ENCODE data around the gene PPP1R36.
"Not testable (repeated sequence)": the region's sequence is repeated elsewhere in the genome, so short reads cannot be mapped to it uniquely, and the experiment has no call there.

PPP1R36 gene, protein sequence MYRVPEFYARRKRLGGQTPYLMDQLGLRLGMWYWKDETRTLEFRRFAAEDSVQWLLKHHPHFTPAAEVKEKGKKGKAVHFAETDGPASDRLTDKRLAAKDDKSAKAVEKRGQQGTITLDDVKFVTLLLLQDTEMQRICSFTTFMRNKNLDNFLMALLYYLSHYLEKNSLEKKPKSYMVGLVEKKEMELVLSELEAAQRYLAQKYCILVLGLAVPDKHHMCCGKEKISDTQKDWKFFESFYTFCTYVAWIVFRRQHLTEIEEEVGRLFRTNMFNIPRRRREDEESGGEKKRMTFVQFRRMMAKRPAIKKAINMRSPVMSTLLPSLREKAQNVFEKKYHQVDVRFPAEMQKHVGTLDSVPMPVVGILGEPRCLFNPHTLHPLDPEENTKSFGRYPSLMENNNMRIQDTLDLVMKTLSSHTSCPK

DNA sequence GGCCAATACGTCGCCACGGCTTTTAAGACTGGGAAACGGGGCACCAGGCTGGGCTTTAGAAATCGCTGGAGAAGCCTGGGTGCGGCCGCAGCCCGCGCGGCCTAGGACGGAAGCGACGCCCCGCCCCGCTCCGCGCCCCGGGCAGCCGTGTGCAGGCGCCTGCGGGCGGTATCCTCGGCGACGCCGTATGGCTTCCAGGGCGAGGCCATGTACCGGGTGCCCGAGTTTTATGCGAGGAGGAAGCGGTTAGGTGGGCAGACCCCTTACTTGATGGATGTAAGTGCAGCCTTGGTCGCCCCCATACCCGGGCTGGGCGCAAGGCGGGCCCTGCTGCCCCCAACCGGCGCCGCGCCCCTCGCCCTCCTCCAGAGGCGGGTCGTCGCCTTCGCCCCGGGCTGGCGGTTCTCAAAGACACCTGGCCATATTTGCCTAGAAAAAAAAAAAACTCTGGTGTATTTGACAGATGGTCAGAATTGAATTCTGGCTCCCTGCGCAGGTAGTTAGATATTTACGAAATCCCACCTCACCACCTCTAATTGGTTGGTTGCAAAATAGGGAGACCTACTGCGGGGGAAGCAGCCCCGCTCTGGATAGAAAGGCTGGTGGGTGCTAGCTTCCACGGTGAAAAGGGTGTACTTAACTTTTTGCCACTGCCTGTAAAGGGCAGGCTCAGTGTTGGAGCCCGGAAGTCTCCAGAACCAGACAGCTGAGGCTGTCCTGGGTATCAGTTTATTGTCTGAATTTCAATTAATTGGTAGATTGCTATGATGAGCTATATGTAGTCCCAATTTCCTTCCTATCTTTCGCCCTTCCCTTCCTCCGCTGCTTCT, at the start of gene PPP1R36:
TSS of gene PPP1R36 (plus strand) at position 171 of the 830 bp plus-strand sequence. CDS start at position 208, 37 bp downstream.
- ATAC-seq, result peak; percentile 94 to 95

DNA sequence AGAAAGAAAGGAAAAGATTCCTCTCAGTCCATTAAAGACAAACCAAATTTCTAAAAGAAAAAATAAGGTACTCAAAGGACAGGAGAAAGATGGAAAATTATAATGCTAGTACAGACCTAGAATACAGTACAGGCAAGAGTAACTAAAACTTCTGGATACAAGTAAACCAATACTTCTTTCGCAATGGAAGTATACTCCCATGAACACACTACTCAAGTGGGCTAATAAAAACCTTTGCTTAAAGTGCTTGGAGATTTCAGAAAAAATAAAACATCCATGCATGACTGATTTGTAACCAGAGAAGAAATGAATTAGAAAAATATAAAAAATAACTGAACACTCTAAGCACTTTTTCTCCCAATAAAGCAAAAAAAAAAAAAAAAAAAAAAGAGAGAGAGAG, 49.7 kb upstream of the PPP1R36 start:
- no peak for ATAC-seq

DNA sequence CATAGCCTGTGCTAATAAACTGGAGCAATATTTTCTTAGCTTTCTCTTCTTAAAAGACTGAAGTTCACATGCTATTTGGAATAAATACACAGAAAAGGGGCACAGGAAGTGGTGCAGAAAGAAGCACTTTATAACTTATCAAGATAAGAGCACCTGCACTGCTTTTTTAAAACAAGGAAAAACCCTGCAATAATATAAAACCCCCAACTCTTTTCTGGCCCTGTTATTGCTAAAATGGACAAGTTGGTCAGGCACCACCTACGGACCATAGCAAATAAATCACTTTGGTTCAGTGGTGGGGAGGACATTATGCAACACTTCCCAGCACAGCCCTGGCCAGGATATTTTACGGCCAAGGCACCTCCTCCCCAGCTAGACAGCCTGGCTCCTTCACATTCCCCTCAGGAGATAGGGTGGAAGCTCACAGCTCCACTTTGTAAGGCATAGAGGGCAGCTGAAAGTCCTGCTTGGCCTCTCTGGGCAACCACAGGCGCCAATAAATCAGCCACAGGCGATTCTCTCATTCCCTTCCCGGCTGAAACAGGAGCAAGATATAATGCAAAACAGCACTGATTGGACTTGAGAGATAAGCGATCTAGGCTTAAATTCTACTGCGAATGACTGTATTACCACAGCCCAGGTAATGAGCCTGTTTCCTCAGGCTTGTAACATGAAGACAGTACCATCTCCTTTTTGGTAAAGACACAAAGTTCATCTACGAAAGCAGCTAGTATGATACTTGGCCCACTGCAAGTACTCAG, 48.2 kb upstream of the PPP1R36 start:
- ATAC-seq, result no peak

DNA sequence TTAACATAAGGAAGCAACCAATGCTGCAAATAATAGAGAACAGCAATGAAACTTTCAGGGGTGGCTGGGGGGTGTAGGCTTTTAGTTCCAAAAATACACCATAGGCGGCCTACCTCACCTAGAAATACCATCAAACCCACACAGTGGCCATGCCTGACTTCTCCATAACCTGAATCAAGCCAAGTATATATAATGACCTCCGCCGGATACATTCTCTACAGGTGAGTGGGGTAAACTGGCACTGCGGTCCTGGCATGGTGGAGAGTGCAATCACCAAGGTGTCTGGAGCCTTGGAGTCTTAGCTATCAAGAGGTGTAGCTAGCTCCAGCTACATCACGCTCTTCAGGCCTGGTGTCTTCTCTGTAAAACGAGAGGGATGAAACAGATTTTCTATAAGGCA, 47.3 kb upstream of the PPP1R36 start:
- no peak for ATAC-seq

DNA sequence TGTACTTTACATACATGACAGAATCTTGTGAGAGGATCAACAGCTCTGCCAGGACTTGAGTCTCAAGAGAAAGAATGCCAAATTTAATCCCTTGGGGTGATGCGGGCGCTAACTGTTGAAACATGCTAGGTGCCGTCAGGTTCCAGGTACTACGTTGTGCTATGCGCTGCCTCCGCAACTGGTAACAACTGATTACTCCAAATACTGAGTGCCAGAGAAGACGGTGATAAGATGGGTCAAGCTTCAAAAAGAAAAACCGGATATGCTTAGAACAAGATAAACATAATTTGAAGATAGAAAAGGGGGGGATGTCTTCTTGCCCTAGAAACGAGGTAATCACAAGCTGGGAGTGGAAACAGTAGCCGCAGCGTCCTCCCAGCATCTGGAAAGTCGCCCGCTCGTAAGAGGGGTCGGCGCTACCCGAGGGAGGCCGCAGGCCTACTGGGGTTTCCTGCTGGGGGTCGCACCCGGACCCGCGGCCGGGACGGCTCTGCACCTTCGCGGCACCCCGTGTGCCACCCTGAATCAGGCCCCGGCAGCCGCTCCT, 46.8 kb upstream of the PPP1R36 start:
- no peak for ATAC-seq

DNA sequence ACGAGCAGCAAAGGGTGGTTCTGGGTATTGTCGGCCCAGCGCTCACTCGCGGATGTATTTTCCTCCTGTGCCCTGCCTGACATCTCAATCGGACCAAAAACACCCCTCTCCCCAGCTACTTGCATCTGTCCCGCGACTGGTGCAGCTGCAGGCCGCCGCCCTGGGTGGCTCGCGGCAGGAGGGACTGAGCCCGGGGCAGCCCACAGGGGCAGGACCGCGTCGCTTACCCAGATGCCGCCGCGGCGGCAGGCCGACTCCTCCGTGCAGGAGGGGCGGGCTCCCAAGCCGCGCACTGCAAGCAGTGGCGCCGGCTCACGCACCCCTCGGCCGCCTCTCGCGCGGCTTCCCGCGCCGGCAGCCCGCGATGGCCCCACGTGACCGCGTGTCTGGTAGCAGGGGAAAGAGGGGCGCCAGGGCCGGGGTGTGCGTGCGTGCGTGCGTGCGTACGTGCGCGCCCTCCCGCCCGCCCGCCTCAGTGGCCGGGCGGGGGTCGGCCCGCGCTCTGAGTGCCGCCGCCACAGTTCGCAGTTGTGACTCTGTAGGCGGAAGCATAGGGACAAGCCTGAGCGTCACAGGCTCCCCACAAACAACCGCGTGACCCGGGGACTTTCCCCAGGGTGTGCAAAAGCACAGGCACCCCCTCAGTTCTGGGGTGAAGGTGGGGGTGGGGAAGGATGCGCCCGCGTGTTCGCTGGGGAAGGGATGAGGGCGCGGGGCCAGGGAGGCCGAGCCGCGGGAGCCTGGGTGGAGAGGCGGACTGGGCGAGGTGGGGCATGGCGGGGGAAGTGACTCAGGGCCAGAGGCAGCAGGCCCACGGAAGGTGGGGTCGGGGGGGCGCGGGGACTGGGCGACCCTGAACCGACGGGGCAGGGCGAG, 46.1 kb upstream of the PPP1R36 start, which contains the start of gene ZBTB25:
TSS of gene ZBTB25 (minus strand) at position 405 of the 876 bp plus-strand sequence. CDS start 13,305 bp downstream, outside the sequence.
- ATAC-seq, result peak; percentile 67 to 71

DNA sequence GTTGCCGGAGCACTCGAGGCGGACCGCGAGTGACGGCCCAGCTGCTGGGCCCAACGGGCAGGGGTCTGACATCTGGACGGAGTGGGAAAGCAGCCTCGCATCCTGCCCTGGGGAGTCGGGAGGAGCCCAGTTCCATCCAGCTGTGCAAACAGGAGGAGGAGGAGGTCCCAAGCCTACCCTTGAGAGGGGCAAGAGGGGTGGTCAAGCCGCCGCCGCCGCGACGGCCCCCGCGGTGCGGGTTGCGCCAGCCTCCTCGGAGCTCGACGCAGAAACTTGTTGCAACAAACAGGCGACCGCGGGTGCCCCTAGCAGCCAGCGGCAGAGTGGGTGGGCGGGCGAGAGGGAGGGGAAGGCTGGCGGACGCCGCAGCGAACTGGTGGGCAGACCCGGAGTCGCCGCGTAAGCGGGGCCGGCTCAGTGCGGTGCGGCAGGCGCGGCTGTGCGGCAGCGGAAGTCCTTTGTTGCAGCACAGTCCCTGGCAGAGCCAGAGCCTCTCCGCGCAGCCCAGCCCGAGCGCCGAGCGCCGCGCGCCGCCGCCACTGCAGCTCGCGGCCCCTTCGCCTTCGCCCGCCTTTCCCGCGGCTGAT, 45.4 kb upstream of the PPP1R36 start, which contains the start of gene ZBTB1:
TSS of gene ZBTB1 (plus strand) at position 461 of the 587 bp plus-strand sequence. CDS start 16,735 bp downstream, outside the sequence.
- ATAC-seq, result peak; percentile 41 to 45

DNA sequence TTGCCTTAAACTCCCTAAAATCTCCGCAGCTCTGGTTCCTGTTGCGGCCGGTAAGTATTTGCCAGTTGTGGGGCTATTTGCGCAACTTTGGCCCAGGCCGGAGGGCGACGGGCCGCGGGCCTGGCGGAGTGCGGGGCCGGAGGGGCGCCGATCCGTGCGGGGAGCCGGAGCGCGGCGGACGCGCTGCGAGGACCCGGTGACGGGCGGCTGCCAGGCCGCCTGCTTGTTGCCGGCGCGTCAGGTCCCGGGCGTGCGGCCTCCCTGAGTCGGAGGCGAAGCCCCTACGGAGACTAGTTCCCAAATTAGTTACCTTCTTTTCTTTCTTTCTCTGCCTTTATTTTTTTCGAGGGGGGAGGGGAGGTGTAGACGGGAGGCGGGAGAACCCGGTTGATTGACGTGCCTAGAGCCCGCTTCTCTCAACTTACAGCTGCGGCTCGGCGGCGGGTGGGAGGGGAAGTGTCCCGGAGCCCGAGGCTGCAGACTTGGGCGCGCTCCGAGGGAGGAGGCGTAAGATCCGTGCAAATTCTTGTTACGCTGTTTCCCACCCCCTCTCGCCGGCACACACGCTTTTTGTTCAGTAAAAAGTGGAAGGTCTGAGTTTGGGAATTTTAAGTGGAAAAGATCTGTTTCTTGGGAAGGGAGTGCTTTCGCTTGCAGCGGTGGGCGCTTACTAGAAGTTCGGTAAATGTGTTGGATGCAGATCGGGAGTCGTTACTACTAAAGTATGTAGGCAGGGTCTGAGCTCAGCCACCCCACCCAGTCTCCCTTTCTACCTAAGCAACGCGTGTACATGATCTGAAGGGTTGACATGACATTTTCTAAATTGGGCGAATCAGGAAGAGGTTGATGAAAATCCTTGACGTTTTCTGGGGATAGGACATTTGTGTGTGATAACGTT, 44.6 kb upstream of the PPP1R36 start:
- peak; percentile 16 to 23 for ATAC-seq

DNA sequence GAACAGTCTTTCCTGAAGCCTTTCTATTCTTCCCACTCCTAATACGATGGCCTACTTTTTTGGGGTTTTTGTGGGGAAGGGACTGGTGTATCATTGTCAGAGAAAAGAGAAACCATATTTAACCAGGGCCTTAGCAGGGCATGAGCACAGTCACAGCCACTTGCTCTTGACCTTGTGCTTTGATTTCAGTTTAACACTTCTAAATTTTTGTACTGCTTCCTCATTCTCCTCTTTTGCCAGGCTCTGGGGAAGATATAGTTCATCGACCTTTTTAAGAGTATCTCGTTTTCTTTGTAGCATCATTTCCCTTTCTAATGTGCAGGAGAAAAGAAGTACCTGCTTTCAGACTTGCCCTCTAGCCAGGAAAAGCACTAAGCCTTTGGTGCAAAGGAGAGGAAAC, 43.0 kb upstream of the PPP1R36 start:
- ATAC-seq, result no peak

DNA sequence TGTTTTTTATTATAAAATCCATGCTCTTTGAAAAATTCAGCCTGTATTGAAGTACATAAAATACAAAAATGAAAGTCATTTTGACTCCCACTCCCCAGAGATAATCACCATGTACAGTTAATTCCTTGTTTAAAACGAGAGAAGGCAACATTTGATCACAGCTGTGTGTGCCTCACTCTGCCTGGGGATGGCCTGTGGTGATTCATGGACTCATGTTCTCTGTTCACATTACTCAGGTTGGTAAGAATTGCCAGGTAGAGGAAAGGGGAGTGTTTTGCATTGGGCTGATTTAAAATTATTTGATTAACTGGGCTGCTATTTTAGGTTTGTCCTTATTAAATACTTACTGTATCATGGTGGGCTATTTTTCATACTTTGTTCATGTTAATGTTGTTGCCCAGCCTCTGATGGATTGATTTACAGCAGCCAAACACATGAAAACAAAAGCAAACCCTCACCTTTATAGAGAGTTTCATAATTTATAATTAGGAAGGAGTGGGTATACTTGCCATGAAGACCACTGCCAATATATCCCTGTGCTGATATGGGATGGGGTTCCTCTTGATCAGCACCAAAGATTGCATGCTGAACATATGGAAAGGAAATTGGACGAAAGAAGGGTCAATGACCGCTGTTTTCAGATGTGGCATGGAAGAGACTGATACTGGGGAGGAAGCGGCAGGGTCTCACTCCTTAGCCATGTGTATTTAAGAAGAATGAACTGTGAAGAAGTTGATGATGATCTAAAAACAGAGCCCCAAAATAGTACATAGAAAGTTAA, 42.2 kb upstream of the PPP1R36 start:
- ATAC-seq, result peak; percentile 7 to 13

DNA sequence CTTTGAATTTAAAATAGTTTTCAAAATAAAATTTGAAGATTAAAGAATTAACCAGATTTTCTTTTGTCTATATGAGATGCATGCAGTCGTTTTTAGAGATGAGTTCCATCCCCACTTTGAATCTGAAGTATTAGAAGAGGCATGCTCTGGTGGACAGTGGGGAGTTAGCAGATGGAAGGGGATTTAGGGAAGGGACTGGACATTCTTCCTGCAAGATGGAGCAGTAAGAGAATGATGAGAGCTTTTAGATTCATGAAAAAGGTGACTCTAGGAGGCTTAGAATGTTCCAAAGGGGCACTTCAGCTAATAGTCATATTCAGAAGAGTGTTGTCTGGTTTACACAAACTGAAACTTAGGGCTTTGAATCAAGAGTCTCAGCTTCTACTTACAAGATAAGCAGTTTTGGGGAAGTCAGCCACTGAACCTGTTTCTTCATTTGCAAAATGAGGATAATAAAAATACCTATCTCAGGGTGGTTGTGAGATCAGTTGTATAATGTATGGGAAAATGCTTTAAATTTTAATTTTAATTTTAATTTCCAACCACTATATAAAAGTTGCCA, 41.5 kb upstream of the PPP1R36 start:
- no peak for ATAC-seq

DNA sequence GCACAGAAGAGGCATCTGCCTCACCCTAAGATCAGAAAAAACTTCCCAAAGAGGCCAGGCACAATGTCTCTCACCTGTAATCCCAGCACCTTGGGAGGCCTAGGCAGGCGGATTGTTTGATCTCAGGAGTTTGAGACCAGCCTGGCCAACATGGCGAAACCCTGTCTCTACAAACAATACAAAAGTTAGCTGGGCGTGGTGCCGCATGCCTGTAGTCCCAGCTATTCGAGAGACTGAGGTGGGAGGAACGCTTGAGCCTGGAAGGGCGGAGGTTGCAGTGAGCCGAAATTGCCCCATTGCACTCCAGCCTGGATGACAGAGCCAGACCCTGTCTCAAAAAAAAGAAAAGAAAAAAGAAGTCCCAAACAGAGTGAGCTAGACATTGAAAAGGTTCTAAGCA, 40.7 kb upstream of the PPP1R36 start:
- ATAC-seq, result no peak

DNA sequence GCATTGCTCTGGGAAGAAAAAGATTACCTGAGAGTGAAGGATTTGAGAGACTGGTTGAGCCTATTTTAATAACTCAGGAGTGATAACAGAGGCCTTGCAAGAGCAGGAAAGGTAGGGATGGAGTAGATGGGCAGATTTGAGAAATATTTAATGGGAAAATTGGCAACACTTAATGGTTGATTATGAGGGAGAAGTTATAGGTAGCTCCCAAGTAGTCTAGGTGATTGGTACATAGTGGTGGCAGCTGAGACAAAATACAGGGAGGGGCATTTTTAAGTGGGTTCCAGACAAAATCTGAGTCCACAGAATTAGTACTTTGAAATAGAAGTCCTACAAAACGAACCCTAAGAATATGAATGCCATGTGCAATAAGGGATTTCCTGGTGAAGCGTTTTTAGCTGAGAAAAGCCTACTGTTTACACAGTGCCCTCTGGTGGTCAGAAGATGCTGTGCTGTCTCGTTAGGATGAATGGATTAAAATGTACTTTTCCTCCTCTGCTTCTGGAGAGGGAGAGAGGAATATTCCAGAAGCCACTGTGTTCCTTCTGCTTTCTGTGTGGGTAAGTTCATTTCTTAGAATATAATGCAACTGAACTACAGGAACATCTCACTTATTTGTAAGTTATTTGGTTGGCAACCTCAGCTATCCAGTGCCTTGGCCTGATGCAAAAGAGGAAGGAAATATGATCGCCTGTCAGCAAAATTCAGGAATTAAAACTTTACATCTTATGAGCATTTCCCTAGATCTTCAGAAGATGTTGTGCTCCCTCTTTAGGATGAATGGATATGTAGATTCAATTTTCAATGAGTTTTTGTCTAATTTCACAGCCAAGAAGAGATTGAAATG, 38.7 kb upstream of the PPP1R36 start:
- no peak for ATAC-seq

DNA sequence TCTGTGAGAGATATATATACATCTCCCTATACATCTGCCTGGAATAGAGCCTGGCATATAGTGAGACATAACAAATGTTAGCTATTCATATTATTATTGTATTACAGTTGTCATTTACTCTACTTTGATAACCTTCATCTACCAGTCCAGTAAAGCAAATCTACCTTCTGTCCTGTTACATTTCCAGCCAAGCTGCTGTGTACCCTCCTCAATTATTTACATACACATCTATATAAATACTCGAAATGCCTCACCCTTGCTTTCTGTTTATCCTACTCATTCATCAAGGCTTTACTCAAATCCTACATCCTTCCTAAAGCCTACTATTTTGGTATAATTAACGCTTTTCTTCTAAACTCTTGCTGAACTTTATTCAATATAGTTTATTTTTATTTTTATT, 36.5 kb upstream of the PPP1R36 start:
- no peak for ATAC-seq

DNA sequence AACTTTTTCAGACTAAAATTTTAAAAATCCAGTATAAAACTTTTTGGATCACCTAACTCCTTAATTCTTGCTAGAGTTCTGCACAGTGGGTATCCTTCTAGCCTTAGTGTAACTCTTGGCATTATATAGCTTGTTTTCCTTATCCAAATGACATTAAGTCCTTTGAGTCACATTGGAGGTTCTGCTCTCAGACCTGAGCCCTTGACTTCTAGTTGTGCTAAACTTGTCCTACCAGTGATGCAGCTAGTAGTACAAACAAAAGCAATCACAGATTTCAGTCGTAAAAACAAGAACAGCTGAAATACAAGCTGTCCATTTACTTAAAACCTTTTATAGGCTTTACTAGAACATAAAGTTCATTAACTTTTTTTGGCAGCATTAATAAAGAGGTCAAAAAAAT, 34.7 kb upstream of the PPP1R36 start:
- no peak for ATAC-seq

DNA sequence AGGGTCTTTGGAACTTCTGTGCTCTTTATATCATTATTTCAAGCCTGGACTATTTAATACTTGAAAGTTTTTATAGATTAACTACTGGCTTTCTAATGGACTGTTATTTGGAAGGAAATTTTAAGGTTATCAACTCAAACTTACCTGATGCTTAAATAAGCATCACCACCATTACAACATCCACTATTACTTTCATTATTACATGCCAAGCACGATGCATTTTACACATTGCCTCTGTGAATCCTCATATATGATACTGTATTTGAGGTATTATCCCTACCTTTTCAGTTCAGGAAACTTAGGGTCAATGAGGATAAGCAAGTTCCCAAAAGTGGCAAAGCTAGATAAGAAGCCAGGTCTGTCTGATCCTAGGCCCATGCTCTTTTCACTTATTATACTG, 32.8 kb upstream of the PPP1R36 start:
- peak in 1 of 2 donors; percentile 37 for ATAC-seq

DNA sequence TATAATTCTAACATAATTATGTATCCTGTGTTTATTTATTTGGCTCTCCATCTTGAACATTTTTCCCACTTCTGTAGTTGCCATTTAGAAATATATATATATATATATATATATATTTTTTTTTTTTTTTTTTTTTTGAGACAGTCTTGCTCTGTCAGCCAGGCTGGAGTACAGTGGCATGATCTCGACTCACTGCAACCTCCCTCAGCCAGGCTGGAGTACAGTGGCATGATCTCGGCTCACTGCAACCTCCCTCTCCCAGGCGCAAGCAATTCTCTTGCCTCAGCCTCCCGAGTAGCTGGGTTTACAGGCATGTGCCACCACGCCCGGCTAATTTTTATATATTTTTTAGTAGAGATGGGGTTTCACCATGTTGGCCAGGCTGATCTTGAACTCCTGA, 32.1 kb upstream of the PPP1R36 start:
- ATAC-seq, result not testable (repeated sequence)

DNA sequence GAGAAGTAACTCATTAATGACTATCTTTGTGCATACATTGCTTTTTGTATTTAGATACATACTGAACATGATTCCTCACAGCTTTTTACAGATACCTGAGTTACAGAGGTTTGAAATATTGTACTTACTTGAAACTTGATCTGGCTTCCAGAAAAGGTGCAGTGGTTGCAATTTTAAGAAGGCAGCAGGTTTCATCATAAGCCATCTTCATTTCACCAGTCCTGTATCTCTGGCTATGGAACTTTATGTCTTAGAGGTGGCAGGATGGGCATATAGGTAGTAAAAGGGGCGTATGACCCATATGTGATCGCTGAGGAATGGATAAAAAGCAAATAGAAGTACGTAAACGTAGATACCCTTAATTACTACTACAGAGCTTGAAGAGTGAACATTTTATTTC, 31.5 kb upstream of the PPP1R36 start:
- ATAC-seq, result no peak

All from activated CD4-positive, CD25-positive, alpha-beta regulatory T cell treated with anti-CD3 and anti-CD28 coated beads, Interleukin-2, amount 50 U/mL, for 24 hours (primary cell).